ENCODE results near the gene NTPCR.
"Not testable (repeated sequence)": the region's sequence is repeated elsewhere in the genome, so short reads cannot be mapped to it uniquely, and the experiment has no call there.

NTPCR gene

DNA sequence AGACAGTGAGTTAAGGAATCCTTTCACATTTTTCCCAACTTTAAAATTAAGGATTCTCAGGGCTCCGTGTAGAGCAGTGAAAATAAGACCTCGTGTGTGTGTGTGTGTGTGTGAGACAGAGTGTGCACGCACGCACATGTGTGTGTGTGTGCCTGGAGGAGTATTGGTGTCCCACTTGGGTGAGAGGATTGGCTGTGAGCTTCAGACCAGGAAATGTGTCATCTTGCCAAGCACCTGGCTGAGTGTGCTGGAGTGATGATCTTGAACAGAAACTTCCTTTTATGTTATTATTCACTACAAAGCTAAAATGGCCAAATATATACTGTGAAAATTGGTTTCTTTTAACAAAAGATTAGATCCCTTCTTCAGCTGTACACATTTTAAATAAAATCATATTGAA, 35.2 kb upstream of the NTPCR start:
- no peak for TF ChIP-seq ZFX (IDR thresholded peaks at IDR 0.05)
- TF ChIP-seq, protein P1, sequence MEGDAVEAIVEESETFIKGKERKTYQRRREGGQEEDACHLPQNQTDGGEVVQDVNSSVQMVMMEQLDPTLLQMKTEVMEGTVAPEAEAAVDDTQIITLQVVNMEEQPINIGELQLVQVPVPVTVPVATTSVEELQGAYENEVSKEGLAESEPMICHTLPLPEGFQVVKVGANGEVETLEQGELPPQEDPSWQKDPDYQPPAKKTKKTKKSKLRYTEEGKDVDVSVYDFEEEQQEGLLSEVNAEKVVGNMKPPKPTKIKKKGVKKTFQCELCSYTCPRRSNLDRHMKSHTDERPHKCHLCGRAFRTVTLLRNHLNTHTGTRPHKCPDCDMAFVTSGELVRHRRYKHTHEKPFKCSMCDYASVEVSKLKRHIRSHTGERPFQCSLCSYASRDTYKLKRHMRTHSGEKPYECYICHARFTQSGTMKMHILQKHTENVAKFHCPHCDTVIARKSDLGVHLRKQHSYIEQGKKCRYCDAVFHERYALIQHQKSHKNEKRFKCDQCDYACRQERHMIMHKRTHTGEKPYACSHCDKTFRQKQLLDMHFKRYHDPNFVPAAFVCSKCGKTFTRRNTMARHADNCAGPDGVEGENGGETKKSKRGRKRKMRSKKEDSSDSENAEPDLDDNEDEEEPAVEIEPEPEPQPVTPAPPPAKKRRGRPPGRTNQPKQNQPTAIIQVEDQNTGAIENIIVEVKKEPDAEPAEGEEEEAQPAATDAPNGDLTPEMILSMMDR (conservative IDR thresholded peaks at IDR 0.05): no peak
- H3K27ac ChIP-seq: no peak overlapping the region

DNA sequence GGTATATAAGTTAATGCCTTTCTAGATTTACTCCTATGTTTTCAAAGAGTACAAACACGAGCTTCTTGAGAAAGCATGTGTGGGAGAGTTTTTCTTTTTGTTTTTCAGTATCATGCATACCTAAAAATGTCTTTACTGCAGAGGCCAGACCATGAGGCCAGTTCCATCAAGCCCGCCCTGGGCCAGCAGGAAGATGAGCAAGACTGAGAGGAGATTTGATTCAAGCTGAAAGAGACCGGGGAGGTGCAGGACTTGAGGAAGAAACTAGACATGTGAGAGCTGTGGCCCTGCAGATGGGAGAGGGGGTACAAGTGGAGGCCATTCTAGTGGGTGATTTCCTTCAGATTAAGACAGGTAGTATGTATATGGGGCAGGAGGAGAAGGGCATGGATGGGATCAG, 33.4 kb upstream of the NTPCR start:
- TF ChIP-seq, protein P1 (conservative IDR thresholded peaks at IDR 0.05): no peak
- TF ChIP-seq ZFX (IDR thresholded peaks at IDR 0.05): no peak

DNA sequence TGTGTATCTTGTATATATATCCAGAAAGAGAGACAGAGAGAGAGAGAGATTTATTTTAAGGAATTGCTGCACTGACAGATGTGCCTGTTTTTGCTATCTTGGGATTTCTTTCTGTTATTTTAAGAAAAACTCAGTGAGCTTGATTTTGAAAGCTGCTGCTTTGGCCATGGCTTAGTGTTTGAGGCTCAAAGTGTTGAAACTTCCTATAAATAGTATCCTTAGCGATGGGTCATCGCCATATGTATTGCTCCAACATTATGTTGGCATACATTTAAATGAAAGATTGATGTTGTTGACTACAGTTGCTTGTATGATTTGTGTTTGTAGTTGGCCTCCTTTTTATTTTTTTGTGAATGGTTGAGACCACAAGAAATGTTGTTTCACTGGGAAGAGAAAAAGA, 29.0 kb upstream of the NTPCR start:
- H3K27ac ChIP-seq: no peak overlapping the region
- TF ChIP-seq ZFX (IDR thresholded peaks at IDR 0.05): no peak
- TF ChIP-seq, protein P1 (conservative IDR thresholded peaks at IDR 0.05): no peak

More for the DNA sequence above, 33.4 kb upstream of the NTPCR start:
- no peak overlapping the region for H3K27ac ChIP-seq

DNA sequence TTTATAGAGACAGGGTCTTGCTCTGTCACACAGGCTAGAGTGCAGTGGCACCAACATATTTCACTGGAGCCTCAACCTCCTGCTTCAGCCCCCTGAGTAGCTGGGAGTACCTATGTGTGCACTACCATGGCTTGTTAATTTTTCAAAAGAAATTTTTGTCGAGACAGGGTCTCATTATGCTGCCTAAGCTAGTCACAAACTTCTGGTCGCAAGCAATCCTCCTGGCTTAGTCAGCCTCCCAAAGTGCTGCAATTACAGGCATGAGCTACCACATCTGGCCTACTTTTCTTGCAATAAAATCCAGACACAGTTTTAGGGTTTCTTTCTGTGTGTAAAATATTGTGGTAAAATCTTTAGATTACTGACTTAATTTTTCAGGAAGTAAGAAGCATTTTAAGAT, 27.9 kb upstream of the NTPCR start:
- no peak overlapping the region for H3K27ac ChIP-seq

DNA sequence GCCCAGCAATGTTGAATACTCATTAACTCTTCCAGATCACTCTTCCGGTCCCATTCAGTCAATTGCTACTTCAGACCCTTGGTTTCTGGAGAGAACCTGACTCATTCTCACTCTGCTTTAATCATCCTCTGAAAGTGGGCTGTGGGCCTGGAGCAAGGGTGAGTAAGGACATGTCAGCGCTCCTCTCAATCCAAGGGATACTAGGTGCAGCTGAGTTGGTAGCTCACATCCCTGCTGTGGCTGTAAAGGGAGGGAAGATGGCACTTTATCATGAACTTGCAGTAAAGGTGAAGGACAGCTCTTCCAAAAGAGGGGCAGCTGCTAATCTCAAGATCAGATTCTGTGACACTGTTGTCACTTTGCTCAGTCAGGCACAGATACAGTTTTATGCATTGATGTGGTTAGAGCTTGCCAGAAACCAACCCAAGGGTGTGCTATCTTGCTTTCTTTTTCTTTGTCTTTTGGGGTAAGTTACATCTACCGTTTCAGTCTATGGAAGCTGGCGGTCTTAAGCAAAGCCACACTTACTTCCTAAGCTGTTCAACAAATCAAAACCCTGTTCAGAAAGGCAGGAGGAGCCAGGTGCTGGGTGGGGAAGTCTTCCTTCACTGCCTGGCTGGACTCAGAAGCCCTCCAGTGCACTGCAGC, 26.5 kb upstream of the NTPCR start:
- no peak for TF ChIP-seq ZFX (IDR thresholded peaks at IDR 0.05)
- TF ChIP-seq, protein P1 (conservative IDR thresholded peaks at IDR 0.05): no peak

More for the DNA sequence above, 27.9 kb upstream of the NTPCR start:
- TF ChIP-seq, protein P1 (conservative IDR thresholded peaks at IDR 0.05): no peak
- TF ChIP-seq ZFX (IDR thresholded peaks at IDR 0.05): no peak

DNA sequence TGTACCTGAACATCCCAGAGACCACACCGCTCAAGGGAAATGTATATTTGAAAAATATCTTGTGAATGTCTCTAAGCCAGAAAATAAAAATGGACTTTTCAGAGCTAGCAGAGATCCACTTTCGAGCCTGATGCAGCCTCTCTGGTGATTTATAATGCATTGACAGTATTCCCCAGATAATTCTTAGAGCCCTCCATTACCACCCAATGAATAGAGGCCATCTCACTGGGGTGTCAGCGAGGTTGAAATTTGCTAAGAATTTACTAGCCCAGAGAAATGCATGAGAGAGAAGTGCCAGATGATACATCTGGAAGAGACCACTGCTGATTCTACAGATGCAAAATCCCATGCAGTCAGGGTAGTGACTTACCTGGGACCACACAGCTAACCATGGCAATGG, 25.5 kb upstream of the NTPCR start:
- no peak overlapping the region for H3K27ac ChIP-seq
- no peak for TF ChIP-seq ZFX (IDR thresholded peaks at IDR 0.05)
- TF ChIP-seq, protein P1 (conservative IDR thresholded peaks at IDR 0.05): no peak

More for the DNA sequence above, 26.5 kb upstream of the NTPCR start:
- no peak overlapping the region for H3K27ac ChIP-seq

DNA sequence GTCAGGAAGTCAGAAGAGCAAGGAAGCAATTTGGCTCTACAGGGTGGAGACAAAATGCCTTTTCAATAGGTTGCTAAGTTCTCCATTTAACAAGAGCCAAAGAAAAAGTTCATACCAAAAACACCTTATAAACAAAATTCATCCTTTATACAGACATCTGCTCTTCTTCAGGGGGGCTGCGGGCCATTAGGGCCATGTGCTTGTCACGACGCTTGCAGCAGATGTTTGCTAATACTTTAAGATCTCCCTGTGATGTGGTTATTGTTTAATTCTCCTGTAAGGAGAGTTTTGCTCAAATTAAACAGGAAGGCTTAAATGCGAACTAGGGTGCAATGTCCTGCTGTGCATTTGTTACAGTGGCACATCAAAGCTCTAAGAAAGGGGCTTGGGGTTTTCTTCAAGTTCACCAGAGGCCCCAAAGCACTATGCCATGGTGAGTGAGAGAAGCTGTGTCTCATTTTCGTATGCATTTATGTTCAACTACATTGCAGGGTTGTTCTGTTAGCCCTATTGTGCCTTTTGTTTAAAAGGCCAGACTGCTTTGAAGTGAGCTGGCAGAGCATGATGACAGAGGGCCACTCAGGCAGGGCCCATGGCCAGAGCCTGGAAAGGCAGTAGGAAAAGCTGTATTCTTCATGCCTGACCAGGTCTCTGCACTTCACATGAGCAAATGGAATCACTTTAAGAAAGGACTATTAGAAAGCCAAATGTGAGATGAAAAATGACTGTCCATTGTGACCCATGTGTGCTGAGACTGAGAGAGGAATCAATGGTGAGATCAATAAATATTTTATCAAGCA, 24.8 kb upstream of the NTPCR start:
- TF ChIP-seq, protein P1 (conservative IDR thresholded peaks at IDR 0.05): no peak
- TF ChIP-seq ZFX (IDR thresholded peaks at IDR 0.05): no peak
- H3K27ac ChIP-seq: no peak overlapping the region

DNA sequence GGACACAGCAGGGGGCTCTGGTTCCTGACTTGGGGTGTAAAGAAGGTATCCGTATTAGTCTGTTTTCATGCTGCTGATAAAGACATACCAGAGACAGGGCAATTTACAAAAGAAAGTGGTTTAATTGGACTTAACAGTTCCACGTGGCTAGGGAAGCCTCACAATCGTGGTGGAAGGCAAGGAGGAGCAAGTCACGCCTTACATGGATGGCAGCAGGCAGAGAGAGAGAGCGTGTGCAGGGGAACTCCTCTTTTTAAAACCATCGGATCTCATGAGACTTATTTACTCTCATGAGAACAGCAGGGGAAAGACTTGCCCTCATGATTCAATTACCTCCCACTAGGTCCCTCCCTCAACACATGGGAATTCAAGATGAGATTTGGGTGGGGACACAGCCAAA, 23.2 kb upstream of the NTPCR start:
- H3K27ac ChIP-seq: not testable (repeated sequence)

Data from C4-2B (cell line).